SU-DHL-6 (cell line): Measurements from ENCODE around the gene BCAP31.
A peak's percentile ranks its signal among the peaks of the same experiment; 100 is the strongest.

Experiments used
- H2AFZ ChIP-seq: fragments of 200-600 bp; sonication (generic); 2 replicates; pipeline ENCODE4 v1.6.1; 2014; ENCODE audit warnings: low read depth, mild to moderate bottlenecking, moderate library complexity, mixed read lengths, antibody characterized with exemption, low read length; ENCODE audit not compliant: severe bottlenecking
- H3F3A ChIP-seq: fragments of 200-600 bp; shearing (Covaris generic); 2 replicates; pipeline ENCODE4 v1.6.0; 2016; ENCODE audit warnings: antibody characterized with exemption, mild to moderate bottlenecking; ENCODE audit not compliant: insufficient read depth
- H3K27ac ChIP-seq: fragments of 200-600 bp; sonication (generic); 2 replicates; pipeline ENCODE4 v1.5.1; 2016; ENCODE audit warnings: low read depth, mild to moderate bottlenecking, low read length, moderate library complexity, mixed read lengths
- H3K27me3 ChIP-seq: fragments of 200-600 bp; sonication (generic), shearing (Covaris generic); 2 replicates; pipeline ENCODE4 v1.6.0; 2014; ENCODE audit warnings: mild to moderate bottlenecking, low read length
- H3K36me3 ChIP-seq: fragments of 200-600 bp; sonication (generic); 2 replicates; pipeline ENCODE4 v1.6.1; 2014; ENCODE audit warnings: mild to moderate bottlenecking, low read length, mixed read lengths
- H3K4me2 ChIP-seq: fragments of 300-600, 200-600 bp; shearing (Covaris generic), sonication (generic); 2 replicates; pipeline ENCODE4 v1.6.0; 2014; ENCODE audit warnings: low read length, low read depth, mild to moderate bottlenecking; ENCODE audit not compliant: poor library complexity, severe bottlenecking
- H3K4me3 ChIP-seq: fragments of 200-600 bp; sonication (generic); 2 replicates; pipeline ENCODE4 v1.5.1; 2014; ENCODE audit warnings: antibody characterized with exemption, low read length, mild to moderate bottlenecking, mixed read lengths; ENCODE audit not compliant: insufficient read depth, poor library complexity, severe bottlenecking
- H3K79me2 ChIP-seq: fragments of 200-600 bp; sonication (generic); 2 replicates; pipeline ENCODE4 v1.6.1; 2014; ENCODE audit warnings: mild to moderate bottlenecking, low read length, moderate library complexity; ENCODE audit not compliant: insufficient read depth
- H3K9ac ChIP-seq: fragments of 200-600 bp; sonication (generic); 2 replicates; pipeline ENCODE4 v1.7.0; 2014; ENCODE audit warnings: mild to moderate bottlenecking, low read length
- H3K9me2 ChIP-seq: fragments of 200-600 bp; sonication (generic); replicated peaks from 2 replicates; pipeline ENCODE4 v1.6.1; 2014; ENCODE audit warnings: low read length; ENCODE audit not compliant: insufficient read depth
- H3K9me3 ChIP-seq: fragments of 200-600 bp; sonication (generic); 2 replicates; pipeline ENCODE4 v1.6.1; 2014; ENCODE audit warnings: low read length, mixed read lengths; ENCODE audit not compliant: insufficient read depth
- H4K20me1 ChIP-seq: fragments of 200-600 bp; sonication (generic); 2 replicates; pipeline ENCODE4 v1.6.1; 2014; ENCODE audit warnings: low read depth, mild to moderate bottlenecking, antibody characterized with exemption, low read length, moderate library complexity, mixed read lengths
- EZH2phosphoT487 ChIP-seq: fragments of 200-600 bp; sonication (generic), shearing (Covaris generic); conservative IDR thresholded peaks from 2 replicates; pipeline ENCODE4 v1.6.1; 2018; ENCODE audit warnings: mild to moderate bottlenecking, antibody characterized with exemption, low read length, moderate library complexity, mixed read lengths
- TF ChIP-seq, protein P1 (sequence below): fragments of 200-600 bp; sonication (generic); IDR thresholded peaks from one replicate; pipeline ENCODE4 v1.5.1; 2017; ENCODE audit warnings: antibody characterized with exemption, mild to moderate bottlenecking, low read length, moderate library complexity; ENCODE audit not compliant: insufficient read depth, poor library complexity, severe bottlenecking

The BCAP31 gene

DNA sequence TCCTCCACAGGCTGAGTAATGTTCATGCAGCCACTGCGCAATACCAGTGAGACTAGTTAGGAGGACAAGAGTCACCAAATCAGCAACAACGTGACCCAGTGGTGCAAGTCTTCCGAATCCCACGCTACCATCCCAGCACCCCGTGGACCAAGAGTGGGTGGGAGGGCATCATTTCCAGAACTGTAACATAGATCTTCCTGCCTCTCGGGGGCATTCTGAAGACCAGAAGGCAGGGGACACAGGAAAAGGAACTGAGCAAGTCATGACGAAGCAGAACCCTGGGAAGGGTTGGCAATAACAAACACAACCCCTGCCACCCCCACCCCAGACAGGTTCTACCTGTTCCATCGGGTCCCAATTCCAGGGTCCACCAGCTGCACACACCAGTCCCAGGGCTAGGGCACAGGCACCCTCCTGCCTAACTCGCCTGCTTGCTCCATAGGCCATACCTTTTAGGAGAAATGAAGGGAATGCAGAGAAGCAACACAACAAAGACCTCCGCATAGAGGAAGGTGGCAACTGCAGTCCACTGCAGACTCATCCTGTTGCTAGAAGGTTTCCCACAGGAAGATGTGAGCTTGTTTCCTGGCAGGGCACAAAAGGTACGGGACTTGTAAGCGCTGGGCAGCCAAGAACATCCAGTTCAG is 1.4 kb downstream of the BCAP31 start:
- H3K79me2 ChIP-seq, result peaks cover 19% of the 10 kb centered on the region

DNA sequence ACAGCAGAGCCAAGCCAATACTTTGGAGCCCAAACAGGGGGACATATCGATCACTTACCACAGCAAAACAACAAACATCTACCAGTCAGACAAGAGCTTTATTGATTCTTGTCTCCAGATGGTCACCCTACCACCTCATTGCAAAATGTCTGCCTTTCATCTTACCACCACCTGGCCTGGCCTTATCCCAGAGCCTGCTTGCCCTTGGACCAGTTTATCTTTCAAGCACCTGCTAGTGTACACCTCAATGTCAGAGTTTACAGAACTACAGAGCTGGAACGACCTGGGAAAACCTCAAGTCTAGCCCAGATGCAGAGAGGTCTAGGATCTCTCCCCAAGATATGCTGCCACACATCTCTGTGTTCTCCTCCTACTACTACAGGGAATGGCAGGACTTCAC is 4.5 kb downstream of the BCAP31 start:
- no peaks in the 10 kb centered on the region for H3K27me3 ChIP-seq
- H4K20me1 ChIP-seq, result no peaks in the 10 kb centered on the region
- no peak overlapping the region for H3K4me2 ChIP-seq
- H3F3A ChIP-seq, result no peaks in the 10 kb centered on the region
- no peak overlapping the region for H2AFZ ChIP-seq
- no peak overlapping the region for H3K9ac ChIP-seq
- H3K79me2 ChIP-seq, result peaks cover 19% of the 10 kb centered on the region
- H3K9me3 ChIP-seq, result no peaks in the 10 kb centered on the region
- no peak overlapping the region for H3K27ac ChIP-seq
- no peak overlapping the region for H3K4me3 ChIP-seq
- H3K36me3 ChIP-seq, result no peaks in the 10 kb centered on the region
- H3K9me2 ChIP-seq, result no peaks in the 10 kb centered on the region
- TF ChIP-seq, protein P1, sequence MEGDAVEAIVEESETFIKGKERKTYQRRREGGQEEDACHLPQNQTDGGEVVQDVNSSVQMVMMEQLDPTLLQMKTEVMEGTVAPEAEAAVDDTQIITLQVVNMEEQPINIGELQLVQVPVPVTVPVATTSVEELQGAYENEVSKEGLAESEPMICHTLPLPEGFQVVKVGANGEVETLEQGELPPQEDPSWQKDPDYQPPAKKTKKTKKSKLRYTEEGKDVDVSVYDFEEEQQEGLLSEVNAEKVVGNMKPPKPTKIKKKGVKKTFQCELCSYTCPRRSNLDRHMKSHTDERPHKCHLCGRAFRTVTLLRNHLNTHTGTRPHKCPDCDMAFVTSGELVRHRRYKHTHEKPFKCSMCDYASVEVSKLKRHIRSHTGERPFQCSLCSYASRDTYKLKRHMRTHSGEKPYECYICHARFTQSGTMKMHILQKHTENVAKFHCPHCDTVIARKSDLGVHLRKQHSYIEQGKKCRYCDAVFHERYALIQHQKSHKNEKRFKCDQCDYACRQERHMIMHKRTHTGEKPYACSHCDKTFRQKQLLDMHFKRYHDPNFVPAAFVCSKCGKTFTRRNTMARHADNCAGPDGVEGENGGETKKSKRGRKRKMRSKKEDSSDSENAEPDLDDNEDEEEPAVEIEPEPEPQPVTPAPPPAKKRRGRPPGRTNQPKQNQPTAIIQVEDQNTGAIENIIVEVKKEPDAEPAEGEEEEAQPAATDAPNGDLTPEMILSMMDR, result no peak
- no peak for TF ChIP-seq EZH2phosphoT487

More for the DNA sequence above, 1.4 kb downstream of the BCAP31 start:
- H3K9me2 ChIP-seq, result no peaks in the 10 kb centered on the region
- H4K20me1 ChIP-seq, result no peaks in the 10 kb centered on the region
- H3F3A ChIP-seq, result no peaks in the 10 kb centered on the region
- H3K9ac ChIP-seq, result peak overlapping the region; percentile 72
- no peaks in the 10 kb centered on the region for H3K9me3 ChIP-seq
- H2AFZ ChIP-seq, result no peak overlapping the region
- peak overlapping the region; percentile 74 for H3K4me3 ChIP-seq
- TF ChIP-seq, protein P1, result no peak
- TF ChIP-seq EZH2phosphoT487, result no peak
- no peaks in the 10 kb centered on the region for H3K36me3 ChIP-seq
- H3K27ac ChIP-seq, result no peak overlapping the region
- no peaks in the 10 kb centered on the region for H3K27me3 ChIP-seq
- H3K4me2 ChIP-seq, result peak overlapping the region; percentile 65

DNA sequence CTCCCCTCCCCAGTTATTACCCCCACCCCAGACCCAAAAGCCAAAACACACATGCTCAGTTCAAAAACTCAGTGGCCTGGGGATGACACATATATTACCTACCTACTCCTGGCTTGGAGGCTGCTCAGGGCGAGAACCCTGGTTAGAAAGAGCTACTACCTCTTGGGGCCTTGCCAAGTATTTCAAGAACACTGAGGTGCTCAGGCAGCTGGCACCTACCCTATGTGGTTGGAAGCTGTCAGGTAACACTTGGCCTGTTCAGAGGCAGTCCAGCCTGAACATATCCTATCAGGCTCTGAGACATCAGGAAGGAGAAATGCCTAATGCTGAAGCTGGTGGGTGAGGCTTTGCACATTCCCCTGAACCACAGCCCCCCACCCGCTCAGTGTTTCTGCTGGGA is 4.9 kb downstream of the BCAP31 start:
- Histone ChIP-seq H3K9me2 (no peaks in the 10 kb centered on the region), H3K27ac (no peak overlapping the region), H3K9ac (no peak overlapping the region), H3K4me3 (no peak overlapping the region), H3K27me3 (no peaks in the 10 kb centered on the region), H3F3A (no peaks in the 10 kb centered on the region), H3K9me3 (no peaks in the 10 kb centered on the region), H3K79me2 (peaks cover 19% of the 10 kb centered on the region), H4K20me1 (no peaks in the 10 kb centered on the region), H3K4me2 (no peak overlapping the region), H3K36me3 (no peaks in the 10 kb centered on the region), H2AFZ (no peak overlapping the region)
- no peak for TF ChIP-seq EZH2phosphoT487
- TF ChIP-seq, protein P1, result no peak
